ENCODE data around the gene KCNQ1.

DNA sequence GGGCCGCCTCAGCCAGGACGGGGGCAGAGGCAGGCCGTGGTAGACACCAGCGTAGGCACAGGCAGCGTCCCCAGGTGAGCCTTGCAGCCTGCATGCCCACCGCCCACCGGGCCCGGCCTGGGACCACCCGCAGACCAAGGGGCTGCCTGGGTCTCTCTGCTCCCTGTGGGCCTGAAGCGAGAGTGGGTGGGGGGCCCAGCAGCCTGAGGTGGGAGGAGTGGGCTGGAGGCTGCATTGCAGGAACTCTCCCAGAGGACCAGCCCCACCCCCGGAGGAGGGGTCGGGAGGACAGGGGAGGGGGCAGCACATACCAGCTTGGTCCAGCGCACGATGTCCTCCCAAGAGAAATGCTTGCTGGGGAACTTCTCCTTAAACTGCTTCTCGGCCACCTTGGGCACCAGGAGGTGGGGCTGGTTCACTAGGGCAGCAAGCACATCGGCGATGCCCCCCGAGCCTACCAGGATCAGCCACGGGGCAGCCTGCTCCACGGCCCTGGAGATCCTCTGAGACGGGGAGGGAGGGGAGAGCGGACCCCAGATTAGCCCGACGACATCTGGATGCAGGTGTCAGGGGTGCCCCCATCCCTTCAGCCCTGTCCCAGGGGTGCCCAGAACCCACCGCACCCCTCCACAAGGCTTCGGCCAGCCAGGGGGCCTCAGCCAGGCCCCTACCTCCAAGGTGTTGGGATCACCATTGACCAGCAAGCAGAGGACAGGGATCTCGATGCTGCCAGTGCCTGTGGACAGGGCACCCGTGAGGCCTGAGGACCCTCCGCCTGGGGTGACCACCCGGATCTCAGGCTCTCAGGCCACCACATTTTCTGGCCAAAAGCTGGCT is 26.7 kb upstream of the KCNQ1 start:
- TF ChIP-seq EZH2 (IDR thresholded peaks at IDR 0.05; ENCODE audit: insufficient read depth, poor library complexity, severe bottlenecking) = no peak
- TF ChIP-seq EZH2phosphoT487 (IDR thresholded peaks at IDR 0.05; ENCODE audit: insufficient read depth, low read depth) = no peak
